ENCODE results near the gene PIP5K1C. TPM values are rescaled to one million over a fixed set of nuclear protein-coding genes. Genes with fewer than 3 reads are reported as not detected.

Gene PIP5K1C
- total RNA-seq, 1 donor from 2014 or later, result 26.5 TPM

GRCh38 chr19:3603121-3603811, 97.0 kb downstream of the PIP5K1C start:
- Histone ChIP-seq H3K4me3 (ENCODE audit: low read depth, low read length) (no peak overlapping the region), H3K36me3 (ENCODE audit: control insufficient read depth, insufficient read depth, low read length) (no peaks in the 10 kb centered on the region), H3K27me3 (ENCODE audit: control insufficient read depth, insufficient read depth, low read length) (no peaks in the 10 kb centered on the region)
- no peak for TF ChIP-seq CTCF (IDR thresholded peaks at IDR 0.05; ENCODE audit: insufficient read depth, low read length, poor library complexity, severe bottlenecking)
- DNase-seq (ENCODE audit: low read depth), result no peak

GRCh38 chr19:3601021-3601420, 99.2 kb downstream of the PIP5K1C start:
- H3K4me3 ChIP-seq (ENCODE audit: low read depth, low read length), result no peak overlapping the region
- no peak for DNase-seq (ENCODE audit: low read depth)
- no peaks in the 10 kb centered on the region for H3K36me3 ChIP-seq (ENCODE audit: control insufficient read depth, insufficient read depth, low read length)
- no peak for TF ChIP-seq CTCF (IDR thresholded peaks at IDR 0.05; ENCODE audit: insufficient read depth, low read length, poor library complexity, severe bottlenecking)
- no peaks in the 10 kb centered on the region for H3K27me3 ChIP-seq (ENCODE audit: control insufficient read depth, insufficient read depth, low read length)

- no peak for TF ChIP-seq CTCF (IDR thresholded peaks at IDR 0.05; ENCODE audit: insufficient read depth, low read length, poor library complexity, severe bottlenecking)
- Histone ChIP-seq H3K36me3 (ENCODE audit: control insufficient read depth, insufficient read depth, low read length) (no peaks in the 10 kb centered on the region), H3K27me3 (ENCODE audit: control insufficient read depth, insufficient read depth, low read length) (peaks cover 3% of the 10 kb centered on the region), H3K4me3 (ENCODE audit: low read depth, low read length) (no peak overlapping the region)
- no peak for DNase-seq (ENCODE audit: low read depth)
Measured at GRCh38 chr19:3599776-3600187, 100.5 kb downstream of the PIP5K1C start.

- no peak for DNase-seq (ENCODE audit: low read depth)
- H3K36me3 ChIP-seq (ENCODE audit: control insufficient read depth, insufficient read depth, low read length), result no peaks in the 10 kb centered on the region
- H3K27me3 ChIP-seq (ENCODE audit: control insufficient read depth, insufficient read depth, low read length), result peaks cover 11% of the 10 kb centered on the region
- H3K4me3 ChIP-seq (ENCODE audit: low read depth, low read length), result no peak overlapping the region
- TF ChIP-seq CTCF (IDR thresholded peaks at IDR 0.05; ENCODE audit: insufficient read depth, low read length, poor library complexity, severe bottlenecking), result no peak
Measured at GRCh38 chr19:3595521-3596061, 104.7 kb downstream of the PIP5K1C start.

- TF ChIP-seq CTCF (IDR thresholded peaks at IDR 0.05; ENCODE audit: insufficient read depth, low read length, poor library complexity, severe bottlenecking), result no peak
- DNase-seq (ENCODE audit: low read depth), result no peak
- Histone ChIP-seq H3K4me3 (ENCODE audit: low read depth, low read length) (no peak overlapping the region), H3K27me3 (ENCODE audit: control insufficient read depth, insufficient read depth, low read length) (peaks cover 11% of the 10 kb centered on the region), H3K36me3 (ENCODE audit: control insufficient read depth, insufficient read depth, low read length) (no peaks in the 10 kb centered on the region)
Measured at GRCh38 chr19:3593156-3593555, 107.1 kb downstream of the PIP5K1C start.

Data from kidney epithelial cell (primary cell).